OCI-LY3 (cell line): ENCODE measurements around the gene TOMM22.

ENCODE experiments used
- EZH2phosphoT487 ChIP-seq: fragments of 200-600 bp; shearing (Covaris generic); IDR thresholded peaks from 2 replicates; pipeline ENCODE4 v1.6.1; 2018; ENCODE audit warnings: antibody characterized with exemption, mixed run types, low read depth
- TF ChIP-seq, protein P1 (sequence below): fragments of 200-600, 300-600 bp; sonication (generic); IDR thresholded peaks from 2 replicates; pipeline ENCODE4 v1.5.1; 2014; ENCODE audit warnings: antibody characterized with exemption, low read length, low read depth

DNA sequence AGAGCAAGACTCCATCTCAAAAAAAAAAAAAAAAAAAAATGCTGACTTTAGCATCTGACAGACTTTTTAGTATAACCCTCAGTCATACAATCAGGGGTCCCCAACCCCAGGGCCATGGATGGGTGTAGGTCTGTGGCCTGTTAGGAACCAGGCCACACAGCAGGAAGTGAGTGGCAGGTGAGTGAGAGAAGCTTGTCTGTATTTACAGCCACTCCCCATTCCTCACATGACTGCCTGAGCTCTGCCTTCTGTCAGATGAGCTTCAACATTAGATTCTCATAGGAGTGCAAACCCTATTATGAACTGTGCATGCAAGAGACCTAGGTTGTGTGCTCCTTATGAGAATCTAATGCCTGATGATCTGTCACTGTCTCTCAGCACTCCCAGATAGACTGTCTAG lies 28.9 kb upstream of the TOMM22 start:
- TF ChIP-seq, protein P1, sequence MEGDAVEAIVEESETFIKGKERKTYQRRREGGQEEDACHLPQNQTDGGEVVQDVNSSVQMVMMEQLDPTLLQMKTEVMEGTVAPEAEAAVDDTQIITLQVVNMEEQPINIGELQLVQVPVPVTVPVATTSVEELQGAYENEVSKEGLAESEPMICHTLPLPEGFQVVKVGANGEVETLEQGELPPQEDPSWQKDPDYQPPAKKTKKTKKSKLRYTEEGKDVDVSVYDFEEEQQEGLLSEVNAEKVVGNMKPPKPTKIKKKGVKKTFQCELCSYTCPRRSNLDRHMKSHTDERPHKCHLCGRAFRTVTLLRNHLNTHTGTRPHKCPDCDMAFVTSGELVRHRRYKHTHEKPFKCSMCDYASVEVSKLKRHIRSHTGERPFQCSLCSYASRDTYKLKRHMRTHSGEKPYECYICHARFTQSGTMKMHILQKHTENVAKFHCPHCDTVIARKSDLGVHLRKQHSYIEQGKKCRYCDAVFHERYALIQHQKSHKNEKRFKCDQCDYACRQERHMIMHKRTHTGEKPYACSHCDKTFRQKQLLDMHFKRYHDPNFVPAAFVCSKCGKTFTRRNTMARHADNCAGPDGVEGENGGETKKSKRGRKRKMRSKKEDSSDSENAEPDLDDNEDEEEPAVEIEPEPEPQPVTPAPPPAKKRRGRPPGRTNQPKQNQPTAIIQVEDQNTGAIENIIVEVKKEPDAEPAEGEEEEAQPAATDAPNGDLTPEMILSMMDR: no peak
- no peak for TF ChIP-seq EZH2phosphoT487
